GM18519 (cell line): ENCODE measurements around the gene PML.

Experiments used
- ATAC-seq: cut with Tn5 transposase; IDR thresholded peaks from one replicate; pipeline ENCODE4 v1.9.1; 2021; ENCODE audit warnings: mild to moderate bottlenecking, moderate library complexity; ENCODE audit not compliant: unreplicated experiment, low FRiP score

PML gene

DNA sequence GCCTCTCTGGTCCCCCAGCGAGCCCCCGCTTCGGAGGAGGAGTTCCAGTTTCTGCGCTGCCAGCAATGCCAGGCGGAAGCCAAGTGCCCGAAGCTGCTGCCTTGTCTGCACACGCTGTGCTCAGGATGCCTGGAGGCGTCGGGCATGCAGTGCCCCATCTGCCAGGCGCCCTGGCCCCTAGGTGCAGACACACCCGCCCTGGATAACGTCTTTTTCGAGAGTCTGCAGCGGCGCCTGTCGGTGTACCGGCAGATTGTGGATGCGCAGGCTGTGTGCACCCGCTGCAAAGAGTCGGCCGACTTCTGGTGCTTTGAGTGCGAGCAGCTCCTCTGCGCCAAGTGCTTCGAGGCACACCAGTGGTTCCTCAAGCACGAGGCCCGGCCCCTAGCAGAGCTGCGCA, 3.5 kb downstream of the PML start:
- no peak for ATAC-seq

DNA sequence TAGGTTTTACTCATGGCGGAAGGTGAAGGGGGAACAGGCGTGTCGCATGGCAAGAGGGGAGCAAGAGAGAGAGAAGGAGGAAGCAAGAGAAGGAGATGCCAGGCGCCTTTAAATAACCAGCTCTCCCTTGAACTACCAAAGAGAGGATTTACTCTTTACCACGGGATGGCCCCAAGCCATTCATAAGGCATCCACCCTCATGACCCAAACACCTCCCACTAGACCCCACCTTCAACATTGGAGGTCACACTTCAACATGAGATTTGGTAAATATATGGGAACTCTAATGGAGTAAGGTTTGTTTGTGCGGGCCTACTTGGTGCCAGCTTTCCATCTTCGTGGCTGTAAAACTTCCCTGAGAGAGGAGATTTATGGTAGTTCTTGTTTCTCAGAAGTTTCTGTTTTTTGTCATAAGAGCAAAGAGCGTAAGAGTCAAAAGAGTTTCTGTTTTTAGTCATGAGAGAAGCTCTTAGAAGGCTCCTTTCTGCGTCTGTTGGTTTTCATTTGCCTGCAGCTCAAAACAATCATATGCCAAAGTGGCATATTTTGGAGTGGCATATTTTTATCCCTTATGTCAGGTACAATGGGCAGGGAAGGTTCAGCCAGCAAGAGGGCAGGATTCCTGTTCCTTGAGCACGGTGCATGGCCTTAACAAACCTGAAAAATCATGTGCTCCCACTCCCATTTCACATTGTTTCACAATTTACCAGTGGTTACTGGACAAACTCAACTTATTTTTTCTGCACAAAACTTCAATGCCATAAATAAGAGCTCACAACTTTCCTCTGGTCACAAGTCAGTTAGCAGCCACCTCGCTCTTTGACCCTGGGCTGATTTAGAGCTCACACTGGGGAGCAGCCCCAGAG, 12.5 kb downstream of the PML start:
- ATAC-seq: no peak

DNA sequence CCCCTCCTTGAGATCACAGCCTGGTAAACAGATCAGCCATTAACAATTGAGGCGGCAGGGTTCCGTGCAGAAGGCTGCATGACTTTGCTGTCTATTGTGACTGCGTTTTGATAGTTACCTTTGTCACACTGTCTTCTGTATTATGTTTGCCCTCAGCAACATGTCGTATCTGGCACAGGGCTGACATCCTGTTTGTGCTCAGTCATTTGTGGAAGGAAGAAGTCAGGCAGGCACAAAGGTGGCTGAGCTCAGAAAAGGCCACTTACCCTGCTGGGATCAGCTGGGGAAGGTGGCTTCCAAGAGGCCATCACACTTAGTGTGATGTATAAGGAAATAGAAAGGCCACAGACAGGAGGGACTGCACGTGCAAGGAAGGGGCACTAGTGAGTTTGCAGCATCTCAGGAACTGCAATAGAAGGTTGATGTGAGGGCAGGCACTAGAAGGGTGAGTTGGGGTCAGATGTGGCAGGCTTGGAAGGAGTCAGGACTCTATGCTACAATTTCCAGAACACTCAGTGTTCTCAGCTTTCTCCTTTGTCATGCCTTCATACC, 13.4 kb downstream of the PML start:
- ATAC-seq: no peak

DNA sequence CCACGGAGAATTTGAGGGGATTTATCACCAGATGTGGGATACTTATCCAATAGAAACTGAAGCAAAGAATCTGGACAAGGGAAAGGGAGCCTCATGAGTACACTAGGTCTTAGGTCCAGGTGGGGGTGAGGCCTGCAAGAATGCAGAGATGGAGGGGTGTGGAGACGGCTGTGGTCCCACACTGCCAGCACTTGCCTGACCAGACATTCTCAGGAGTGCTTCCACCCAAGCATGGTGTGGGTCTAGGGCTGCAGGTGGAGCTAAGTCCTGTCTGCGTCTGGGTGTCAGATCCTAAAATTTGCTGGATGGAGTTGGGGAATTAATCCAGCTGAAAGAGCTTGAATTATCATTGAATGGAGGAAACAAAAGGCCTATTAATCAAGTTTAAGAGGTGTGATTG, 14.4 kb downstream of the PML start:
- no peak for ATAC-seq

DNA sequence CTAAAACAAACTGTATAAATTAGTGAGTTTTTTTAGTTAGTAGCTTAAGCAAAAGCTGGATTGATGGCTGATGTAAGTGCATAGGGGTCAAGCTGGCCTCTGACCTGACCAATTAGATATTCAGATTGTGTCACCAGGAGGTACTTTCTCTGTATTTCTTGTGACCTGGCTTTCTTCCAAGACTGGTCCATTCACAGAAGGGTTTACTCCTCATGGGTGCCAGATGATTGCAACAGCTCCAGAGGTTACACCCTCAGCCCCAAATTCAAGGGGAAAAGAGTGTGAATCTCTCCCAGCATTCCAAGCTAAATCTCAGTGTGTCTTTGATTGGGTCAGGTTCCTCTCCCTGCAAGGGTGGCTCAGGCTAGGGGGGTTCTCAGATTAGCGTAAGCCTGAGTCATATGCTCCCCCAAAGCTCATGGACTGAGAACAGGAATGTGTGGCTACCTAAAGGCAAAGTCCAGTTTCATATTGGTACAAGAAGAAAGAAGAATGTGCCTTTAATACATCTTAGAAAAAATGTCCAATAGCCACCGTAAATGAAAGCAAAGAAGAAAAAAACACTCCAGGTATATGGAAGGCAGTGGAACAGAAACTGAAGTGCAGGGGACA, 16.5 kb downstream of the PML start:
- no peak for ATAC-seq

DNA sequence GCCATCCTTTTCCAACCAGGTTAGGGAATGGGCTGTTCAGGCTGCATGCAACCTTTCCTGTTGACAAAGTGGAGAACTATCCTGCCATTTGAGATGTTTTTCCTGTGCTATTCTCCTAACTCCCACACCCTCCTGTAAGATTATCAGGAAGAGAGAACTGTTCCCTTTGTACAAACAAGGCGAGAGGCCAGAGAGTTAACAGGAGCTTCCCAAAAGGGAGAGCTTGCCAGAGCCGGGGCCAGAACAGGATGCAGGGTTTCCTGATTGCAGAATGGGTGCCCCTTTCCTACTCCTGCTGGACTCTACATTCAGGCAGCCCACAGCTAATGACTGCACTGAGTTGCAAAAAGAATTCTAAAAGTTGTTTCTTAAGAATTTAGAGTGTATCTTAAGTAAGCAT, 17.1 kb downstream of the PML start:
- no peak for ATAC-seq

DNA sequence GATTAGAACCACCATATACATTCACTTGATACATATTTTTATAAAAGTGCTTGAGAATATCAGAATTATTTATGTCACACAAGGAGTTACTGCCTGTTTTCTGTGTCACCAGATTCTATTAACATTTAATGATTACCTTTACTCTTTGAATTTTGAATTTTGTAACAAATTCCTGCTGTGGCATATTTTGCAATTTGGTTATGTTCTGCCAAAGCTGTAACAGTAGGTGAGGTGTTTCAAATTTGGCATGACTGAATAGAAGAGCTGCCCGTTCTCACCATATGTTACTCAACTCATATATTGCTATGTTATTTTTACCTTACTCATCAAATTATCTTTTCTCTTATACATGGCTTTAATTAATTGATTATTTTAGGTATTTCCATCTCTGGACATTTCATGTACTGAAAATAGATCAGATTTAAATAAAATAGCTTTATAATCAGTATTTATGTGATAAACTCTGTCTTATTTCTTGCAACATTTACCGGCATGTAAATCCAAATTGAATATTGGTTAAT, 18.9 kb downstream of the PML start:
- ATAC-seq: no peak

DNA sequence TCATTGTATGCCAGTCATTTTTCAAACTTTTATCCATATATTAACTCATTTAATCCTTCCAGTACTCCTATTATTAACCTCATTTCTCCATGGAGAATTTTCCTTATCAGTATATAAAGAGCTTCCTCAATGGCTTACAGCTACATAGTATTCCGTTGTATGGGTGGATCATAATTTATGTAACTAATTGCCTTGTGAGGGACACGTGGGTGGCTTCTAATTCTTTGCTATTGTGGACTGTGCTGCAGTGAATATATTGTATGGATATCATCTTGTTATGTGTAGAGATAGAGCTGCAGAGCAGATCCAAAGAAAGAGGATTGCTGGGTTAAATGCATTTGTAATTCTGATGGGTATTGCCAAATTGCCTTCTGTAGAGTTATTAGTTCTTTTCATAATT, 25.2 kb downstream of the PML start:
- ATAC-seq: no peak

DNA sequence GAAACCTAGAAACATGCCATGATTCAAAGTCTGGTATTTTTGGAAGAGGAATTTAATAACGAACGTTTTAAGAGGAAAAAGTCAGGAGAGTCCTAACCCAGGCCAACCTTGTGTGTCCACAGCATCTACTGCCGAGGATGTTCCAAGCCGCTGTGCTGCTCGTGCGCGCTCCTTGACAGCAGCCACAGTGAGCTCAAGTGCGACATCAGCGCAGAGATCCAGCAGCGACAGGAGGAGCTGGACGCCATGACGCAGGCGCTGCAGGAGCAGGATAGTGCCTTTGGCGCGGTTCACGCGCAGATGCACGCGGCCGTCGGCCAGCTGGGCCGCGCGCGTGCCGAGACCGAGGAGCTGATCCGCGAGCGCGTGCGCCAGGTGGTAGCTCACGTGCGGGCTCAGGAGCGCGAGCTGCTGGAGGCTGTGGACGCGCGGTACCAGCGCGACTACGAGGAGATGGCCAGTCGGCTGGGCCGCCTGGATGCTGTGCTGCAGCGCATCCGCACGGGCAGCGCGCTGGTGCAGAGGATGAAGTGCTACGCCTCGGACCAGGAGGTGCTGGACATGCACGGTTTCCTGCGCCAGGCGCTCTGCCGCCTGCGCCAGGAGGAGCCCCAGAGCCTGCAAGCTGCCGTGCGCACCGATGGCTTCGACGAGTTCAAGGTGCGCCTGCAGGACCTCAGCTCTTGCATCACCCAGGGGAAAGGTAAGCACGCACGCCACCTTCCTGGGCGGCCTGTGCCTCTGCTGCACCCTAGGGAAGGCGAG, 28.4 kb downstream of the PML start:
- ATAC-seq: no peak

- no peak for ATAC-seq
Observed at GRCh38 chr15:74024687-74025086, 30.2 kb downstream of the PML start.

DNA sequence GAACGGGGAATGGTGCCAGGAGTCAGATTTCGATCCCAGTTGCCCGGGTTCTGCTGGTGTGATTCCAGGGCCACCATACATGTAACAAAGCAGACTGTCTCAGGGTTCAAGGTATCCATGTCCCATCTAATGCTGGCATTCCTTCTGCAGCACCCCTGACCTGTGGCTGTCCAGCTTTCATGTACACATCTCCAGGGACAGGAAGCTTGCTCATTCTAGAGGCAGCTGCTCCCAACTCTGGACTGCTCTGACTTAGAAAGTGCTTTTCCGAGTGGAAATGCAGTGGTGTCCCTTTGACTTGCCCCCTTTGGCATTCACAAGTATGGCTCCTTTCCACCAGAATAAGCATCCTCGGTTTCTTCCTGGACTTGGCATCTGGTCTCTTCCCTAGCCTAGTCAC, 30.9 kb downstream of the PML start:
- no peak for ATAC-seq

DNA sequence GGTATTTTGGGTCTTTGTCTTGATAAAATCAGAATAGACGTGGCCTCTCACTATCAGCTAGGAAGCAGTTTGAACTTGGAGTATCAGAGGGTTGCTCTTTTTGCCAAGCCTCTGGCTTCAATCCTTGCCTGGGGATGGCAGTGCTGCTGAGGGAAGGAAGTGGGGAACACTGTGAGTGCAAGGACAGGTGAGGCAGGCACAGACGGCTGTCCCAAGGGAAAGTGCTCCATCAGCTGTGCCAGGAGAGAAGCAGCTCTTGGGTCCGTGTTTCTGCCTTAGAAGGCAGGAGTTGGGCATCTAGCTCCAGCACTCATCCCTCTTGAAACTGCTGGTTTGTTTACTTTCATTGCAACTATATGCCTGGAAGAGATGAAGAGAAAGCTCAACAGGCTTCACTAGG, 33.2 kb downstream of the PML start:
- ATAC-seq: no peak

- no peak for ATAC-seq
Observed at GRCh38 chr15:74028646-74029045, 34.1 kb downstream of the PML start.

DNA sequence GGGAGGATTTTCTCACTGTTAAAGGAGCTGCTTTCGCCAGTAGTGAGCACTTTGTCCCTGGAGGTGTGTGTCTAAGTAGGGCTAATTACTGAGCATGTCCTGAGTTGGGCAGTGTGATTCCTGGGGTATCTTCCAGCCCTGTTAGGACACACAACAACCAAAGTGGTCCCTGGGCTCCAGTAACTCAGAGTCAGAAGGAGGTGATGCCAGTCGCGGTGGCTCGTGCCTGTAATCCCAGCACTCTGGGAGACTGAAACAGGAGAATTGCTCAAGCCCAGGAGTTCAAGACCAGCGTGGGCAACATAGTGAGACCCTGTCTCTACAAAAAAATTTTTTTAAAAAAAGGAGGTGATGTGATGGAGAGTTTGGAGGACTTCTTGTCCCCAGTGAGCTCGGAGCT, 37.5 kb downstream of the PML start:
- ATAC-seq: no peak

DNA sequence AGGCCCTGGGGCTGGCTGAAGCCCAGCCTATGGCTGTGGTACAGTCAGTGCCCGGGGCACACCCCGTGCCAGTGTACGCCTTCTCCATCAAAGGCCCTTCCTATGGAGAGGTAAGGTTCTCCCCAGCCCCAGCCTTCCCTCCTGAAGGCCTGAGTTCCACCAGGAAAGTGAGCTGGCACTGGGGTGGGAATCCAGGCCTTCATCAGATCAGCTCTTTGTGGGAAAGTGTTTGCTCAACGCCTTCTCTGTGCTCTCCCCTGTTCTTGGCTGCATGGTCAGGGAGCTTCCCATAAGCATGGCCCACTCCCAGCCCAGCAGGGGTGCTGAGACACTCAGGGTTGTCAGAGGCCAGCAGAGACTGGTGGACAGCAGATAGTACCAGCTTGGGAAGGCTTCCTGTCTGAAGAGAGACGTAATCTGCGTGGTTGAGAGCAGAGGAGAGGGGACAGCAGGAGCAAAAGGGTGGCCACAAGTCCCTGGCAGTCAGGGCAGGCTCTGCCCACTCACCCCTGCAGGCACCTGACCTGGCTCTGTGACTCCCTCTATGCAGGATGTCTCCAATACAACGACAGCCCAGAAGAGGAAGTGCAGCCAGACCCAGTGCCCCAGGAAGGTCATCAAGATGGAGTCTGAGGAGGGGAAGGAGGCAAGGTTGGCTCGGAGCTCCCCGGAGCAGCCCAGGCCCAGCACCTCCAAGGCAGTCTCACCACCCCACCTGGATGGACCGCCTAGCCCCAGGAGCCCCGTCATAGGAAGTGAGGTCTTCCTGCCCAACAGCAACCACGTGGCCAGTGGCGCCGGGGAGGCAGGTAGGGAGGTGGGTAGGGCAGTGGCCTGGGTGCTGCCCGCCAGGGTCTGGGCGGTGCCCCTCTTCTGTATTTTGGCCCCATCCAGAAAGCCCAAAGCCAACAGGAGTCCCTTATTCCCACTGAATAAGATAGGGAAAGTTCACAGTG, 38.4 kb downstream of the PML start:
- no peak for ATAC-seq

GRCh38 chr15:74034206-74034755, 39.8 kb downstream of the PML start:
- no peak for ATAC-seq

DNA sequence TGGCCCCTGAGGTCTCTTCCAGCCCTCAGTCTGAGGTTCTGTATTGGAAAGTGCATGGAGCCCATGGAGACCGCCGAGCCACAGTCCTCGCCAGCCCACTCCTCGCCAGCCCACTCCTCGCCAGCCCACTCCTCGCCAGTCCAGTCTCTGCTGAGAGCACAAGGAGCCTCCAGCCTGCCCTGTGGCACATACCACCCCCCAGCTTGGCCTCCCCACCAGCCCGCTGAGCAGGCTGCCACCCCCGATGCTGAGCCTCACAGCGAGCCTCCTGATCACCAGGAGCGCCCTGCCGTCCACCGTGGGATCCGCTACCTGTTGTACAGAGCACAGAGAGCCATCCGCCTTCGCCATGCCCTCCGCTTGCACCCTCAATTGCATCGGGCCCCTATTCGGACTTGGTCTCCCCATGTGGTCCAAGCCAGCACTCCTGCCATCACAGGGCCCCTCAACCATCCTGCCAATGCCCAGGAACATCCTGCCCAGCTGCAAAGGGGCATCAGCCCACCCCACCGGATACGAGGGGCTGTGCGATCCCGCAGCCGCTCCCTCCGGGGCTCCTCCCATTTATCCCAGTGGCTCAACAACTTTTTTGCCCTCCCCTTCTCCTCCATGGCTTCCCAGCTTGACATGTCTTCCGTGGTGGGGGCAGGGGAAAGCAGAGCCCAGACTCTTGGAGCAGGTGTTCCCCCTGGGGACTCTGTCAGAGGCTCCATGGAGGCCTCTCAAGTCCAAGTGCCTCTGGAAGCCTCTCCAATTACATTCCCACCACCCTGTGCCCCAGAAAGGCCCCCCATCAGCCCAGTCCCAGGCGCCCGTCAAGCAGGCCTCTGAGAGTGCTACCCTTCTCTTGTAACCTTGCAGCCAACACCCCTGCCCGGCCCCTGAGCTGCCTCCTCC, 40.9 kb downstream of the PML start:
- ATAC-seq: no peak

GRCh38 chr15:74036271-74037170, 42.0 kb downstream of the PML start:
- ATAC-seq: no peak
